ENCODE data around the gene UBASH3A. TPM values are rescaled to one million over a fixed set of nuclear protein-coding genes. Genes with fewer than 3 reads are reported as not detected.
A peak's percentile ranks its signal among the peaks of the same experiment; 100 is the strongest.

Gene UBASH3A, protein sequence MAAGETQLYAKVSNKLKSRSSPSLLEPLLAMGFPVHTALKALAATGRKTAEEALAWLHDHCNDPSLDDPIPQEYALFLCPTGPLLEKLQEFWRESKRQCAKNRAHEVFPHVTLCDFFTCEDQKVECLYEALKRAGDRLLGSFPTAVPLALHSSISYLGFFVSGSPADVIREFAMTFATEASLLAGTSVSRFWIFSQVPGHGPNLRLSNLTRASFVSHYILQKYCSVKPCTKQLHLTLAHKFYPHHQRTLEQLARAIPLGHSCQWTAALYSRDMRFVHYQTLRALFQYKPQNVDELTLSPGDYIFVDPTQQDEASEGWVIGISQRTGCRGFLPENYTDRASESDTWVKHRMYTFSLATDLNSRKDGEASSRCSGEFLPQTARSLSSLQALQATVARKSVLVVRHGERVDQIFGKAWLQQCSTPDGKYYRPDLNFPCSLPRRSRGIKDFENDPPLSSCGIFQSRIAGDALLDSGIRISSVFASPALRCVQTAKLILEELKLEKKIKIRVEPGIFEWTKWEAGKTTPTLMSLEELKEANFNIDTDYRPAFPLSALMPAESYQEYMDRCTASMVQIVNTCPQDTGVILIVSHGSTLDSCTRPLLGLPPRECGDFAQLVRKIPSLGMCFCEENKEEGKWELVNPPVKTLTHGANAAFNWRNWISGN
- total RNA-seq, result 61.4 and 65.7 TPM in 2 replicates

- Mint-ChIP-seq H3K4me1 (peaks cover 50% of the 10 kb centered on the region), H3K4me3 (peak within 1 kb of the TSS; percentile 93), H3K9me3 (peaks cover 6% of the 10 kb centered on the region), H3K36me3 (ENCODE audit: low read depth) (peaks cover 52% of the 10 kb centered on the region), H3K27me3 (no peaks in the 10 kb centered on the region), H3K27ac (peak within 1 kb of the TSS; percentile 88)
- DNase-seq, result peak; percentile 90
- intact Hi-C loops (cut with micrococcal nuclease), result loop anchor here (2.0 kb wide), 1 partner anchor 13 kb away; no protein-coding TSS in a partner anchor
These were observed at the start of gene UBASH3A for GRCh38 chr21:42403611-42404231. Gene UBASH3A (plus strand): TSS chr21:42403902. CDS start chr21:42403946, 44 bp downstream.

GRCh38 chr21:42356046-42356445 is 47.7 kb upstream of the UBASH3A start:
- intact Hi-C loops (cut with micrococcal nuclease), result no loop called here
- H3K4me1 Mint-ChIP-seq, result no peaks in the 10 kb centered on the region
- no peak overlapping the region for H3K4me3 Mint-ChIP-seq
- H3K27me3 Mint-ChIP-seq, result peaks cover 12% of the 10 kb centered on the region
- DNase-seq, result no peak
- H3K36me3 Mint-ChIP-seq (ENCODE audit: low read depth), result peaks cover 5% of the 10 kb centered on the region
- H3K9me3 Mint-ChIP-seq, result peaks cover 24% of the 10 kb centered on the region
- no peak overlapping the region for H3K27ac Mint-ChIP-seq

DNA sequence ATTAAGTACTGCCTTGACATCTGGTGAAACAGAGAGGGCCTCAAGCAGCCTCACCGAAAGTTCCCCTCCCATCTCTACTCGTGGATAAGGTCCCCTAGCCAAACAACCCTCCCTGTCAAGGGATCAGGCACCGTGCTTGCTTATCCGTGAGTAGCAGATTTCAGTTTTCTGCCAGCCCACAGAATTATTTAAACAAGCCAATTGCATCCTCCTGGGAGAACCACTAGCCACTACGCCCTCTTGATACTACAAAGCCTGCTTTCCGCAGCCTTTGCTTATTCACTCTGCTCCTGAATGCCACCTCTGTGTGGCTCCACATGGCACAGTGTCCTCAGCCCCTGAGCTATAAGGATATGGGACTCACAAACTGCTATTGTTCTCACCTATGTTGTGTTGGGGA is 47.1 kb upstream of the UBASH3A start:
- intact Hi-C loops (cut with micrococcal nuclease), result no loop called here

DNA sequence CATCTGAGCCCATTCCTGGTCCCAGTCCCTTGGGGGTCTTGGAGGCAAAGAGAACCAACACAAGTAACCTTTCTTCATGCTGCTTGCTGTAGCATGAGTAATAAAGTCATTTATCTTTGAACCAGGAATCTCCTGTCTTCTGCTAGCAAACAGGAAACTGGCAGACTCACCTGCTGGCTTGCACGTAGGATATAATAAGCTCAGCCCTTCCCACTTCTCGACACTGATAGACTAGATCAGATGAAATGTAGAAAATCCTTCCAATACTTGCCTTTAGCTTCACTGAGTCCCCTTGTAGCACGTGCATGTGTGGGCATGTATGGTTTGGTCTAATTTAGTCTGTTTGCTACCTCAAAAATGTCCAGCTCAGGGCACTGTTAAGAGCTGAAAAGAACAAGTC is 46.4 kb upstream of the UBASH3A start:
- Mint-ChIP-seq H3K36me3 (ENCODE audit: low read depth) (peaks cover 5% of the 10 kb centered on the region), H3K4me3 (no peak overlapping the region), H3K27me3 (peaks cover 16% of the 10 kb centered on the region), H3K4me1 (no peaks in the 10 kb centered on the region), H3K9me3 (peaks cover 24% of the 10 kb centered on the region), H3K27ac (no peak overlapping the region)
- DNase-seq, result no peak
- intact Hi-C loops (cut with micrococcal nuclease), result no loop called here

More for the DNA sequence above, 47.1 kb upstream of the UBASH3A start:
- Mint-ChIP-seq H3K4me3 (no peak overlapping the region), H3K36me3 (ENCODE audit: low read depth) (peaks cover 5% of the 10 kb centered on the region), H3K9me3 (peaks cover 24% of the 10 kb centered on the region), H3K27ac (no peak overlapping the region), H3K27me3 (peaks cover 12% of the 10 kb centered on the region), H3K4me1 (no peaks in the 10 kb centered on the region)
- no peak for DNase-seq

GRCh38 chr21:42358261-42358660 is 45.4 kb upstream of the UBASH3A start:
- intact Hi-C loops (cut with micrococcal nuclease), result no loop called here
- peaks cover 5% of the 10 kb centered on the region for H3K36me3 Mint-ChIP-seq (ENCODE audit: low read depth)
- H3K4me1 Mint-ChIP-seq, result no peaks in the 10 kb centered on the region
- H3K27ac Mint-ChIP-seq, result no peak overlapping the region
- H3K27me3 Mint-ChIP-seq, result peaks cover 15% of the 10 kb centered on the region
- DNase-seq, result no peak
- no peak overlapping the region for H3K4me3 Mint-ChIP-seq
- peaks cover 23% of the 10 kb centered on the region for H3K9me3 Mint-ChIP-seq

GRCh38 chr21:42358937-42359336 is 44.8 kb upstream of the UBASH3A start:
- intact Hi-C loops (cut with micrococcal nuclease), result no loop called here
- DNase-seq, result no peak
- H3K36me3 Mint-ChIP-seq (ENCODE audit: low read depth), result peaks cover 5% of the 10 kb centered on the region
- H3K27me3 Mint-ChIP-seq, result peaks cover 12% of the 10 kb centered on the region
- H3K9me3 Mint-ChIP-seq, result peaks cover 18% of the 10 kb centered on the region
- no peaks in the 10 kb centered on the region for H3K4me1 Mint-ChIP-seq
- no peak overlapping the region for H3K4me3 Mint-ChIP-seq
- H3K27ac Mint-ChIP-seq, result no peak overlapping the region

GRCh38 chr21:42360317-42360716 is 43.4 kb upstream of the UBASH3A start:
- peaks cover 5% of the 10 kb centered on the region for H3K36me3 Mint-ChIP-seq (ENCODE audit: low read depth)
- H3K4me3 Mint-ChIP-seq, result no peak overlapping the region
- no peak overlapping the region for H3K27ac Mint-ChIP-seq
- peaks cover 8% of the 10 kb centered on the region for H3K9me3 Mint-ChIP-seq
- peaks cover 13% of the 10 kb centered on the region for H3K27me3 Mint-ChIP-seq
- no peaks in the 10 kb centered on the region for H3K4me1 Mint-ChIP-seq
- intact Hi-C loops (cut with micrococcal nuclease), result loop anchor here (1.0 kb wide), 1 partner anchor 90 kb away; no protein-coding TSS in a partner anchor
- no peak for DNase-seq

DNA sequence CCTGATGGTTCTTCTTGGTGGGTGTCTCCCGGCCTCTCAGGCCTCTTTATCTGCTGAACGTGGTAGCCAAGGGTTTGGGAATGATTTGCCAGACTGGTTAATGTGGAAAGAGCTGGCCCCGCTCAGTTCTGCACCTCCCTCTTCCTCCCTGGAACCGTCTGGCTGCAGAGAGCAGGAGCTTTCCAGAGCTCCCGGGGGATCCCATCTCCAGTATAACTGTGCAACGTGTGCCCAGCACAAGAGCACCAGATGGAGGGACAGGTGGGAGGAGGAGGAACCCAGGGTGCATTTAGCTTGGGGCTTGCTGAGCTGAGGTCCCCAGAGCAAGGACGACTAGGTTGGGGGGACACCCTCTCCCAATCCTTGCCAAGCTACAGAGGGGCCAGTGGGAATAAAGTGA is 42.4 kb upstream of the UBASH3A start:
- Mint-ChIP-seq H3K4me1 (no peaks in the 10 kb centered on the region), H3K4me3 (no peak overlapping the region), H3K36me3 (ENCODE audit: low read depth) (peaks cover 2% of the 10 kb centered on the region), H3K27ac (no peak overlapping the region), H3K9me3 (peaks cover 8% of the 10 kb centered on the region), H3K27me3 (peaks cover 9% of the 10 kb centered on the region)
- DNase-seq, result no peak
- intact Hi-C loops (cut with micrococcal nuclease), result no loop called here

- peaks cover under 1% of the 10 kb centered on the region for H3K9me3 Mint-ChIP-seq
- intact Hi-C loops (cut with micrococcal nuclease), result no loop called here
- no peak overlapping the region for H3K27ac Mint-ChIP-seq
- H3K4me3 Mint-ChIP-seq, result no peak overlapping the region
- no peaks in the 10 kb centered on the region for H3K4me1 Mint-ChIP-seq
- peaks cover 9% of the 10 kb centered on the region for H3K27me3 Mint-ChIP-seq
- DNase-seq, result no peak
- no peaks in the 10 kb centered on the region for H3K36me3 Mint-ChIP-seq (ENCODE audit: low read depth)
These were observed 41.5 kb upstream of the UBASH3A start for GRCh38 chr21:42362198-42362597.

DNA sequence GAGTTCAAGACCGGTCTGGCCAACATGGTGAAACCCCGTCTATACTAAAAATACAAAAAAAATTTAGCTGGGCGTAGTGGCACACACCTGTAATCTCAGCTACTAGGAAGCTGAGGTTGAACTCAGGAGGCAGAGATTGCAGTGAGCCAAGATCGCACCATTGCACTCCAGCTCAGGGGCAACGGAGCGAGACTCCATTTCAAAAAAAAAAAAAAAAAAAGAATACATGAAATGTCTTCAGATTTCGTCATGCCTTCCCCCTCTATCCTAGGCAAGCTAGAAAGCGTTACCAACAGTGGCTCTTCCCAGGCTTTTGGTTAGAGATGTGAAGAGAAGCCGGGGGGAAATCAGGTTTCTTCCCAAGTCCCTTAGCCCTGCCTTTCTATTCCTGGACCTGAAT is 41.0 kb upstream of the UBASH3A start:
- DNase-seq, result no peak
- H3K27ac Mint-ChIP-seq, result no peak overlapping the region
- H3K4me1 Mint-ChIP-seq, result no peaks in the 10 kb centered on the region
- H3K9me3 Mint-ChIP-seq, result no peaks in the 10 kb centered on the region
- intact Hi-C loops (cut with micrococcal nuclease), result no loop called here
- H3K27me3 Mint-ChIP-seq, result peaks cover 9% of the 10 kb centered on the region
- H3K4me3 Mint-ChIP-seq, result no peak overlapping the region
- no peaks in the 10 kb centered on the region for H3K36me3 Mint-ChIP-seq (ENCODE audit: low read depth)

DNA sequence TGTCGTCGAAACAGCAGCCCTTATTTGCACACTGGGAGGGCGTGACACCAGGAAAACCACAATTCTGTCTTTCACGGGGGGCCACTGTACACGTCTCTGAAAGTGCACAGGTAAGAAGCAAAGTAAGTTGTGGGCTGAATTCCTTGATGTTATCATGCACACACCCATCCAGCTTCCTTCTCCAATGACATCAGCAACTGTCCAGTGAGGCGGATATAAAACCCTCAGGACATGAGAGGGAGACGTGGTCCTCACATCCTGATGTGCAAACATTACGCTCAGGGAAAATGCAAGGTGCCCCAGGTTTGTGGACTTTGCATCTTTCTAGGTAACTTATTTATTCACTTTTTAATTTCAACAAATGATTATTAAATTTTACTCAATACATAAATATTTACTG is 40.4 kb upstream of the UBASH3A start:
- Mint-ChIP-seq H3K27me3 (peaks cover 9% of the 10 kb centered on the region), H3K27ac (no peak overlapping the region), H3K36me3 (ENCODE audit: low read depth) (no peaks in the 10 kb centered on the region), H3K4me3 (no peak overlapping the region), H3K4me1 (peaks cover 3% of the 10 kb centered on the region), H3K9me3 (no peaks in the 10 kb centered on the region)
- intact Hi-C loops (cut with micrococcal nuclease), result no loop called here
- DNase-seq, result no peak

DNA sequence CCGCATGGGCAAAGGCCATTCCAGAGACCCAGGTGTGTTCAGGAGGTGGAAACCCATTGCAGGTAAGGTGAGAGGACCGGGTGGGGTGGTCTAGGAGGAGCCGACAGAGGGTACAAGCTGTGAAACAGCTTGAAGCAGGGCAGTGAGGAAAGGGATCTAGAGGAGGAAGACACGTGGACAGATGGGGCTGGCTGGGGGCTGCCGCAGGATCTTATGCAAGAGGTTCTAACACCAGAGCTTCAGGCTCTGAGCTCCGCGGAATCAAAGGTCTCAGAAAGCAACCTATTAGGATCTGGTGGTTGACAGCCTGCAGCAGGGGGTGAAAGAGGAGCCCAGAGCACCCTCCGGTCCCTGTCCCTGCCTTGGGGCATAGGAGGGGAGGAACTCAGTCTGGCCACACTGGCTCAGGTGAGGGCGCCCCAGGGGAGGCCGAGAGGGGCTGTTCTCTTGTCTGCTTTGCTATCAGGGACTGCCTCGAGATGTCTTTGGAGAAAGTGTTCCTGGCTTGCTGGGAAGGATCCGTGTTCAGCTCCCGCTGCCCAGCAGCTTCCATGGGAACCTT is 39.3 kb upstream of the UBASH3A start:
- H3K27me3 Mint-ChIP-seq, result peaks cover 9% of the 10 kb centered on the region
- no peak overlapping the region for H3K4me3 Mint-ChIP-seq
- no peaks in the 10 kb centered on the region for H3K9me3 Mint-ChIP-seq
- no peak overlapping the region for H3K27ac Mint-ChIP-seq
- peaks cover 6% of the 10 kb centered on the region for H3K4me1 Mint-ChIP-seq
- intact Hi-C loops (cut with micrococcal nuclease), result no loop called here
- peaks cover 3% of the 10 kb centered on the region for H3K36me3 Mint-ChIP-seq (ENCODE audit: low read depth)
- no peak for DNase-seq

GRCh38 chr21:42365770-42366169 is 37.9 kb upstream of the UBASH3A start:
- peaks cover 9% of the 10 kb centered on the region for H3K27me3 Mint-ChIP-seq
- peaks cover 3% of the 10 kb centered on the region for H3K36me3 Mint-ChIP-seq (ENCODE audit: low read depth)
- no peak overlapping the region for H3K4me3 Mint-ChIP-seq
- intact Hi-C loops (cut with micrococcal nuclease), result no loop called here
- peaks cover 6% of the 10 kb centered on the region for H3K4me1 Mint-ChIP-seq
- no peak overlapping the region for H3K27ac Mint-ChIP-seq
- DNase-seq, result no peak
- no peaks in the 10 kb centered on the region for H3K9me3 Mint-ChIP-seq

Data from activated CD4-positive, alpha-beta T cell treated with anti-CD3 and anti-CD28 coated beads, Interleukin-2, amount 10 ng/mL, durations not matched to agents 24 days and 14 days (primary cell).